GM19452 (cell line): ENCODE data around the gene DBH.

Source experiments
- ATAC-seq: cut with Tn5 transposase; IDR thresholded peaks from one replicate; pipeline ENCODE4 v1.9.1; 2021; ENCODE audit not compliant: unreplicated experiment

DBH gene

GRCh38 chr9:133642708-133643361, 6.7 kb downstream of the DBH start:
- ATAC-seq = no peak

DNA sequence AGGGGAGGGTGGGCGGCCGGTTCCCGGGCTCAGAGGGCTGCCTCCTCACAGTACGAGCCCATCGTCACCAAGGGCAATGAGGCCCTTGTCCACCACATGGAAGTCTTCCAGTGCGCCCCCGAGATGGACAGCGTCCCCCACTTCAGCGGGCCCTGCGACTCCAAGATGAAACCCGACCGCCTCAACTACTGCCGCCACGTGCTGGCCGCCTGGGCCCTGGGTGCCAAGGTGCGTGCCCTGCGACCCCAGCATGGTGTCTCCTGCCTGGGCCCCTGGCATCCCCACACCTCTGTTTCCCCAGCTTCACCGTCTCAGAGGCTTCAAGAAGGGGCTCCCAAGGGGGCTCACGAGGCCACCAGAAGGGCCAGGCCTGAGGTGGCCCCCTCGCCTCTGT, 7.2 kb downstream of the DBH start:
- ATAC-seq = no peak

GRCh38 chr9:133643978-133644760, 8.0 kb downstream of the DBH start:
- no peak for ATAC-seq

- ATAC-seq = no peak
Measured at GRCh38 chr9:133645021-133645765, 9.0 kb downstream of the DBH start.

DNA sequence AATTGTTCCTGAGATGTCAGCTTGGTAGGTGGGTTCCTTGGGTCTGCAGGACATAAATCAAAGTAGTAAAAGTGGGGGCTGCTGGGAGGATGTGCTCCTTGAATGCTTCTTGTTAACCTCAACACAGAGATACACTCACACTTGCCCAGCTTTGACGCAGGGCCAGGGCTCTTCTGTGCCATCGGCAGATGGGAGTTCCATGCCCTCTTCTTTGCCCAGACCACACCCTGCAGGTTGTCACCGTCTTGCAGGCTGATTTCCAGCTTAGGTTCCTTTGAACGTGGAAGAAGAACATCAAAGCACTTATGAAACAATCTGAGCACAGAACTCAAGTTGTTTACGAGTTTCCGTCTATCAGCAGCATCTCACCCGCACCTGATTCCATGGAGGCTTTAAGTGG, 11.0 kb downstream of the DBH start:
- ATAC-seq = no peak

GRCh38 chr9:133647765-133648469, 11.8 kb downstream of the DBH start:
- ATAC-seq = no peak

DNA sequence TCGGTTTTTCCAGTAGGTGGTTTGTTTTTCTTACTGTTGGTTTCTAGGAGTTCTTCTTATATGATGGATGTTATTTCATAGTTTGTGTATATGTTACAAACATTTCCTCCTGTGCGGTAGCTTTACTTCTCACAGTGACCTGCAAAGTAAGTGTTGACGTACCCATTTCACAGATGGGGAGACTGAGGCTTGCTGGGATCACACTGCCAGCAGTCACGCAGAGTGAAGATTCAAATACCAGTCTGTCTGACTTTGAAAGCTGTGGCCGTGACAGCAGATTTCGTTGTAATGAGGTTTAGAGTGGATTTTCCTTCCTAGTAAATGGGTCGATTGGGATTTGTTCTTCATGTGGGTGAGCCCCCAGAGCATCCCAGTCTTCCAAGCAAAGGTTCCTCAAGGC, 13.0 kb downstream of the DBH start:
- no peak for ATAC-seq

DNA sequence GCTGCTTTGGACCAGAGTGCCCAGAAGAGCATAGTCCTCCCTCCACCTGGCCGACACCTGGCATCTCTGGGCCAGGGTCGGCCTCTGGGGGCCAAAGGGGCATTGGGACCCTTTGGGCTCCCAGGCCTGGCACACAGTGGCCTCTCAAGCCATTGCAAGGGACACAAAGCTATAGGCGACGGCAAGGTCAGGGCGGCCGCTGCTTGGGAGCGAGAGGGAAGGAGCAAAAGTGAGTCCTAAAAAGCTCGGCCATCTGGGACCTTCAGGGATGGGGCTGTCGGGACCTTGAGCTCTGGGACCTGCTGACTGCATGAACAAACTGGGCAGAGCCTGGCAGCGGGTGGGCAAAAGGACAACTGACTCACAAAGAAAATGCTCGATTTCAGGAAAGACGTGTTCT, 13.9 kb downstream of the DBH start:
- no peak for ATAC-seq

DNA sequence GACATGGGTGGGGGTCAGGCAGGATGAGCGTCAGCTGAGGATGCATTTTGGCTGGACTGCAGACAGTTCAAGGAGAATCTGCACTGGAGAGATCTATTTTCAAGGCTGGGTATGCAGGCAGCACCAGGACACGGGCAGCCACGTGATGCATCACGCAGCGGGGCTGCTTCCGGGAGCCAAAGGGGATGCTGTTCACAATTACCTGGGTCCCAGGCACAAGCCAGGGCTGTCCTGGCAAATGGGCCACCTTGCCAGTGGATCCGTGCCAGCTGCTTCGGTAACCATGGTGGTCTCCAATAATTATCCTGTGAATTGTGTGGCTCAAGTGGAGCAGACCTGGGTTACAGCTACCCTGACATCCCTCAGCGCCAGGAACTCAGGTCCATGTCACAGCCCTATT, 17.5 kb downstream of the DBH start:
- no peak for ATAC-seq

- ATAC-seq = no peak
Measured at GRCh38 chr9:133654736-133655657, 18.8 kb downstream of the DBH start.

DNA sequence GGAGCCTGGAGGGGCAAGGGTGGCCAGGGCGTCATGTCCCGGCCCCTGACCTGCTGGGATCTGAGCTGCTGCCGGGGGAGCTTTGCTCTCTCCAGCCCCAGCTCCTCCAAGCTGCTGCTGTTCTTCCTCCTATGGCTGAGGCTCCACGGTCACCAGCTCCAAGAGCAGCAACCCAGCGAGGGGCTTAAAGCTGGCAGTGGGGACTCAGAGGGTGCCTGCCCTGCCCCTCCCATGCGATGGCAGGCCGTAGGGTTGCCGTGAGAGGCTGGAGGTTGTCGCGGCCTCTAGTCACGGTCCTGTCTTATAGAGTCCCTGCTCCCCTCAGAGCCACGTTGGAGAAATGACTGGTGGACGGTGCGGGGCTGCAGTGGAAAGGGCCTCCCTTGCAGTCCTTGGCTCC, 19.5 kb downstream of the DBH start:
- no peak for ATAC-seq

GRCh38 chr9:133656211-133657119, 20.3 kb downstream of the DBH start:
- no peak for ATAC-seq

GRCh38 chr9:133657120-133657661, 21.0 kb downstream of the DBH start:
- ATAC-seq = no peak

DNA sequence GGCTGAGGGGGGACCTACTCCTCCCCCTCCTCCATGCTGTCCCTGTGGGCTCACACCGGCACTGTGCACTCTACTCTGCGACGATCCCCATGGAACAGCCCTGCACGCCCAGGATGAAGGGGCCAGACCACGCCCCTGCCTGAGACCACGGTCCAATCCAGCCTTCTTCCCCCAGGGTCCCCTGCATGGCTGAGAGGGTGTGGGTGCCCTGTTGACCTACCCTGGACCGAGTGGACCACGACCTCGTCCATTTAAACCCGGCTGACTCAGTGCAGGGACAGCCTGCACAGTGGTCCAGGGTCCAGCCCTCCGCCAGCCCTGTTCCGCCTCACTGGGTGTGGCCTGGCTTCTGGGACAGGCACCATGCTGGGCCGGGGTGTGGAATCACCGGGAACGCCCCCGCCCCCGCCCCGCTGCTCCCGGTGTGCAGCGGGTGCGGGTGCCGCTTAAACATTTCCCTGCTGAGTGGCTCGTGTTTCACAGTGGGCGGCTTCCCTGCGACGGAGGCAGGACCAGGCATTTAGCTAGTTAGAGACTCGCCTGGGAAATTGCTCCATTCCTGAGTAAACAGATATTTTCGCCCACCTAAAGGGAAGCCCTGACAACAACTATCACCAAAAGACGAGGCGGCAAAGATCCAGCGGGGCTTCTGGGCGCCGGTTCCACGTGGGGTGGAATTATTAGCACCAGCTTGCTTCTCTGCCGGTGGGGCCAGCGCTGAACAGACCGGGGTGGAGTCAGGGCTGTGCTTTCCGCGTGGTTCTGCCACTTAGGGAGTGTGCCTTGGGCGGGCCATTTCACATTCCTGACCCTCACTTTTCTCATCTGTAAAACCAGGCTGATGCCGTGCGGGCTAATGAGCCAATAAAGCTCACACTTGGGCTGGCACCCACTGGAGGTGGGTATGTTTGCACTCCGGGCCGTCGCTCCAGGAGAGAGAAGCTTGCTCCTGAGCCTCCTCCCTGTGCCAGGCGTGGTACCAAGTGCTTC, 22.6 kb downstream of the DBH start:
- ATAC-seq = no peak

- no peak for ATAC-seq
Measured at GRCh38 chr9:133659516-133659915, 23.4 kb downstream of the DBH start.

GRCh38 chr9:133661846-133662540, 25.8 kb downstream of the DBH start:
- no peak for ATAC-seq
